Transverse colon (tissue), 4 donors: ENCODE measurements around the gene LACRT. TPM values are rescaled to one million over a fixed set of nuclear protein-coding genes. Genes with fewer than 3 reads are reported as not detected.
A peak's percentile ranks its signal among the peaks of the same experiment; 100 is the strongest.

Source experiments
- DNase-seq: peaks from one replicate; pipeline ENCODE4 v3.0.0-alpha.2; 2019
- H3K27ac ChIP-seq, 4 donors: fragments of 200-600 bp; sonication (generic); 2 replicates each; pipeline ENCODE4 v1.5.1; 2016 to 2018; ENCODE audit warnings: inconsistent platforms in 4 of 4
- H3K27me3 ChIP-seq: fragments of 200-600 bp; sonication (generic); 2 replicates; pipeline ENCODE4 v1.5.1; 2017; ENCODE audit warnings: inconsistent platforms
- H3K36me3 ChIP-seq, 4 donors: fragments of 200-600 bp; sonication (generic); 2 replicates each; pipeline ENCODE4 v1.5.1; 2017 to 2019; ENCODE audit warnings: inconsistent platforms in 4 of 4
- H3K4me1 ChIP-seq, 4 donors: fragments of 200-600 bp; sonication (generic); 2 replicates each; pipeline ENCODE4 v1.5.1; 2017 to 2020; ENCODE audit warnings: inconsistent platforms in 4 of 4
- H3K4me3 ChIP-seq, 4 donors: fragments of 200-600 bp; sonication (generic); 1 replicate in 1 of 4; 2 replicates in 3 of 4; pipeline versions ENCODE4 v1.5.1 to v1.6.1; 2017 to 2019; ENCODE audit warnings: inconsistent platforms in 4 of 4
- H3K9me3 ChIP-seq, 2 donors: fragments of 200-600 bp; sonication (generic); 2 replicates each; pipeline ENCODE4 v1.5.1; 2017 to 2019; ENCODE audit warnings: inconsistent platforms in 2 of 2
- CTCF ChIP-seq, 5 experiments: fragments of 200-600 bp in 3 of 5; fragments of 450-650 bp in 2 of 5; sonication (generic) in 3 of 5; IDR thresholded peaks; 1 replicate in 2 of 5; 2 replicates in 3 of 5; pipeline ENCODE4 v1.5.1; 2016 to 2017; ENCODE audit warnings: antibody characterized with exemption in 5 of 5, inconsistent platforms in 3 of 5, mild to moderate bottlenecking in 2 of 5, moderate library complexity in 1 of 5
- EP300 ChIP-seq: sonication (generic); formaldehyde crosslinking; IDR thresholded peaks from one replicate; pipeline ENCODE4 v1.6.1; 2017; ENCODE audit warnings: antibody characterized with exemption, low read depth
- POLR2A ChIP-seq: fragments of 450-650 bp; IDR thresholded peaks from one replicate; pipeline ENCODE4 v1.6.1; 2016; ENCODE audit warnings: antibody characterized with exemption, mild to moderate bottlenecking, moderate library complexity
- POLR2AphosphoS5 ChIP-seq, 3 donors: sonication (generic); formaldehyde crosslinking; IDR thresholded peaks; one replicate each; pipeline ENCODE4 v1.6.1; 2016; ENCODE audit warnings: antibody characterized with exemption in 3 of 3
- WGBS, 2 donors: methylation state at CpG; one replicate each; pipeline ENCODE4 v1.1.5; 2018; ENCODE audit warnings: low coverage in 1 of 2; 5-methylcytosine and 5-hydroxymethylcytosine counted together
- in situ Hi-C, 4 donors: fragments of 200-750 bp; cut with MboI; loops; one replicate each; pipeline versions ENCODE4 v1.15.0 to v1.15.1; 2017; ENCODE audit warnings: low sequenced_read_pairs in 3 of 4, low pct_ligation_motif_present in 1 of 4, low pct_unique_long_range_greater_than_20kb in 1 of 4
- intact Hi-C: fragments of 100-400 bp; cut with DNase I; formaldehyde crosslinking; loops from one replicate; pipeline ENCODE4 v1.15.1; 2023; ENCODE audit warnings: low total_unique reads
- total RNA-seq, 4 donors: library from RNA; depleted of rRNA; stranded (reverse); fragments of >200 nt; gene quantifications; one replicate each; pipeline ENCODE4 v1.1.0, GENCODE V29; 2016

LACRT gene
- total RNA-seq, 4 donors from 2014 or later = not detected

- Histone ChIP-seq H3K36me3 (no peaks in the 10 kb centered on the region), H3K4me1 (peaks cover 3 to 15% (median 9%) of the 10 kb centered on the region in 4 donors), H3K27me3 (peaks cover 40% of the 10 kb centered on the region), H3K4me3 (peak overlapping the region in 3 of 4 donors; percentile 34 to 57 (median 48)), H3K9me3 (no peaks in the 10 kb centered on the region), H3K27ac (peak overlapping the region in 2 of 4 donors; percentile 42 to 61)
- 20 to 56% methylated on average over 1 to 5 of the region's 5 CpGs for WGBS, 2 donors
- DNase-seq = no peak
- intact Hi-C loops = no loop called here
- in situ Hi-C loops = loop anchor here in 1 of 4 donors (25.0 kb wide), 1 partner anchor 375 kb away; no protein-coding TSS in a partner anchor
- TF ChIP-seq POLR2A = no peak
- no peak for TF ChIP-seq EP300
- no peak for TF ChIP-seq CTCF (IDR thresholded peaks at IDR 0.05)
- TF ChIP-seq POLR2AphosphoS5 (IDR thresholded peaks at IDR 0.05) = no peak
Measured at GRCh38 chr12:54587315-54587873, 47.3 kb downstream of the LACRT start.

- DNase-seq = no peak
- peaks cover 3 to 15% (median 9%) of the 10 kb centered on the region in 4 donors for H3K4me1 ChIP-seq
- H3K9me3 ChIP-seq = no peaks in the 10 kb centered on the region
- TF ChIP-seq POLR2AphosphoS5 (IDR thresholded peaks at IDR 0.05) (no peak), POLR2A (no peak), EP300 (no peak), CTCF (IDR thresholded peaks at IDR 0.05) (no peak)
- in situ Hi-C loops = loop anchor here in 1 of 4 donors (25.0 kb wide), 1 partner anchor 376 kb away; no protein-coding TSS in a partner anchor
- no peak overlapping the region for H3K4me3 ChIP-seq
- intact Hi-C loops = no loop called here
- no peaks in the 10 kb centered on the region for H3K36me3 ChIP-seq
- 72 to 78% methylated on average over 2 of the region's 2 CpGs for WGBS, 2 donors
- H3K27me3 ChIP-seq = peaks cover 40% of the 10 kb centered on the region
- H3K27ac ChIP-seq = no peak overlapping the region
Measured at GRCh38 chr12:54586620-54587019, 48.1 kb downstream of the LACRT start.

GRCh38 chr12:54585243-54585642 lies 49.5 kb downstream of the LACRT start:
- in situ Hi-C loops (loop anchor here in 1 of 4 donors (25.0 kb wide), 1 partner anchor 377 kb away; no protein-coding TSS in a partner anchor), intact Hi-C loops (no loop called here)
- Histone ChIP-seq H3K4me3 (no peak overlapping the region), H3K4me1 (peaks cover 0 to 15% (median 9%) of the 10 kb centered on the region in 4 donors), H3K9me3 (no peaks in the 10 kb centered on the region), H3K27me3 (peaks cover 40% of the 10 kb centered on the region), H3K36me3 (no peaks in the 10 kb centered on the region), H3K27ac (no peak overlapping the region)
- no peak for DNase-seq
- no peak for TF ChIP-seq POLR2A
- TF ChIP-seq EP300 = no peak
- TF ChIP-seq POLR2AphosphoS5 (IDR thresholded peaks at IDR 0.05) = no peak
- TF ChIP-seq CTCF (IDR thresholded peaks at IDR 0.05) = no peak
- WGBS, 2 donors = 83 to 100% methylated on average over 1 to 2 of the region's 2 CpGs

- TF ChIP-seq CTCF (IDR thresholded peaks at IDR 0.05) (no peak), POLR2AphosphoS5 (IDR thresholded peaks at IDR 0.05) (no peak)
- Histone ChIP-seq H3K36me3 (no peaks in the 10 kb centered on the region), H3K27ac (no peak overlapping the region), H3K4me3 (no peak overlapping the region), H3K4me1 (peaks cover 0 to 19% (median 9%) of the 10 kb centered on the region in 4 donors), H3K27me3 (peaks cover 33% of the 10 kb centered on the region), H3K9me3 (no peaks in the 10 kb centered on the region)
- in situ Hi-C loops = loop anchor here in 1 of 4 donors (25.0 kb wide), 1 partner anchor 378 kb away; no protein-coding TSS in a partner anchor
- intact Hi-C loops = no loop called here
- 72 to 88% methylated on average over 1 to 9 of the region's 9 CpGs for WGBS, 2 donors
- DNase-seq = no peak
Measured at GRCh38 chr12:54584128-54584527, 50.6 kb downstream of the LACRT start.
